HepG2 (cell line): ENCODE data around the gene FAM199X. TPM values are rescaled to one million over a fixed set of nuclear protein-coding genes. Genes with fewer than 3 reads are reported as not detected.

ENCODE experiments used
- ELF3 ChIP-seq: IDR thresholded peaks from 2 replicates; pipeline ENCODE4 v1.6.1; 2016; ENCODE audit warnings: missing genetic modification reagents, missing compliant biosample characterization
- ETV5 ChIP-seq: IDR thresholded peaks from 2 replicates; pipeline ENCODE4 v1.6.1; 2018; ENCODE audit warnings: missing biosample characterization, missing genetic modification reagents, inconsistent platforms, borderline replicate concordance
- FLYWCH1 ChIP-seq: sonication (generic); formaldehyde crosslinking; IDR thresholded peaks from 2 replicates; pipeline ENCODE4 v1.8.1; 2023; ENCODE audit warnings: mild to moderate bottlenecking, missing genetic modification reagents
- HMGA1 ChIP-seq: sonication (generic); formaldehyde crosslinking; conservative IDR thresholded peaks from 2 replicates; pipeline ENCODE4 v1.4.0; 2020; ENCODE audit warnings: missing genetic modification reagents
- MIER3 ChIP-seq: IDR thresholded peaks from 2 replicates; pipeline ENCODE4 v1.6.1; 2016; ENCODE audit warnings: missing compliant biosample characterization, borderline replicate concordance
- MTF2 ChIP-seq: sonication (generic); formaldehyde crosslinking; IDR thresholded peaks from 2 replicates; pipeline ENCODE4 v1.5.0; 2020; ENCODE audit warnings: missing genetic modification reagents, borderline replicate concordance
- PAX8 ChIP-seq: sonication (generic); formaldehyde crosslinking; IDR thresholded peaks from 2 replicates; pipeline ENCODE4 v1.8.0; 2022; ENCODE audit warnings: mild to moderate bottlenecking, missing genetic modification reagents, borderline replicate concordance
- PHF20 ChIP-seq: sonication (generic); formaldehyde crosslinking; IDR thresholded peaks from 2 replicates; pipeline ENCODE4 v1.5.0; 2020; ENCODE audit warnings: mild to moderate bottlenecking, missing genetic modification reagents
- SALL1 ChIP-seq: sonication (generic); formaldehyde crosslinking; IDR thresholded peaks from 2 replicates; pipeline ENCODE4 v1.8.0; 2022; ENCODE audit warnings: mild to moderate bottlenecking, missing genetic modification reagents
- SP2 ChIP-seq: sonication (generic); formaldehyde crosslinking; IDR thresholded peaks from 2 replicates; pipeline ENCODE4 v1.5.1; 2020; ENCODE audit warnings: mild to moderate bottlenecking, missing genetic modification reagents
- ZFP36 ChIP-seq: fragments of 150-350 bp; IDR thresholded peaks from 2 replicates; pipeline ENCODE4 v1.6.1; 2018; ENCODE audit warnings: borderline replicate concordance, low read length, low read depth; ENCODE audit not compliant: partially characterized antibody
- ZNF737 ChIP-seq: sonication (generic); formaldehyde crosslinking; IDR thresholded peaks from 2 replicates; pipeline ENCODE4 v1.5.0; 2020; ENCODE audit warnings: missing genetic modification reagents, mild to moderate bottlenecking, borderline replicate concordance
- ZNF839 ChIP-seq: sonication (generic); formaldehyde crosslinking; IDR thresholded peaks from 2 replicates; pipeline ENCODE4 v1.4.0; 2020; ENCODE audit warnings: missing genetic modification reagents, mild to moderate bottlenecking, borderline replicate concordance
- polyA plus RNA-seq, 8 experiments: library from polyadenylated mRNA; depleted of rRNA in 3 of 8; stranded (reverse) in 7 of 8; unstranded in 1 of 8; fragments of >200 nt; fragmentation: Illumina TruSeq in 4 of 8; extraction: Trizol in 4 of 8; gene quantifications; 2 replicates each; pipeline versions ENCODE4 v1.2.1 to v1.2.3, GENCODE V29; 2011 to 2016; ENCODE audit warnings: low read depth in 4 of 8, missing spikeins in 1 of 8, mixed read lengths in 1 of 8; ENCODE audit not compliant: insufficient read depth in 1 of 8
- total RNA-seq, 5 experiments: library from RNA; depleted of rRNA; stranded (reverse); fragments of >200 nt; fragmentation: Illumina TruSeq; extraction: Trizol; gene quantifications; 2 replicates each; pipeline ENCODE4 v1.2.3, GENCODE V29; 2016; ENCODE audit warnings: low read depth in 1 of 5
- TF ChIP-seq, protein P1 (sequence below): sonication (generic); formaldehyde crosslinking; IDR thresholded peaks from 2 replicates; pipeline ENCODE4 v1.8.0; 2022; ENCODE audit warnings: low read depth, missing genetic modification reagents
- TF ChIP-seq, protein P2 (sequence below): sonication (generic); formaldehyde crosslinking; IDR thresholded peaks from 2 replicates; pipeline ENCODE4 v1.4.0; 2020; ENCODE audit warnings: mild to moderate bottlenecking, missing genetic modification reagents, borderline replicate concordance
- TF ChIP-seq, protein P3 (sequence below): sonication (generic); formaldehyde crosslinking; IDR thresholded peaks from 2 replicates; pipeline ENCODE4 v1.9.0; 2021; ENCODE audit warnings: mild to moderate bottlenecking, missing genetic modification reagents
- TF ChIP-seq, protein P4 (sequence below): sonication (generic); formaldehyde crosslinking; IDR thresholded peaks from 2 replicates; pipeline ENCODE4 v1.5.1; 2020; ENCODE audit warnings: mild to moderate bottlenecking, moderate library complexity, missing genetic modification reagents

The FAM199X gene
- total and polyA plus RNA-seq, 2 of the 13 experiments (the other 11 are each of a cell fraction or from before 2014, with no cell fraction given) = 5.1 to 18.0 TPM

DNA sequence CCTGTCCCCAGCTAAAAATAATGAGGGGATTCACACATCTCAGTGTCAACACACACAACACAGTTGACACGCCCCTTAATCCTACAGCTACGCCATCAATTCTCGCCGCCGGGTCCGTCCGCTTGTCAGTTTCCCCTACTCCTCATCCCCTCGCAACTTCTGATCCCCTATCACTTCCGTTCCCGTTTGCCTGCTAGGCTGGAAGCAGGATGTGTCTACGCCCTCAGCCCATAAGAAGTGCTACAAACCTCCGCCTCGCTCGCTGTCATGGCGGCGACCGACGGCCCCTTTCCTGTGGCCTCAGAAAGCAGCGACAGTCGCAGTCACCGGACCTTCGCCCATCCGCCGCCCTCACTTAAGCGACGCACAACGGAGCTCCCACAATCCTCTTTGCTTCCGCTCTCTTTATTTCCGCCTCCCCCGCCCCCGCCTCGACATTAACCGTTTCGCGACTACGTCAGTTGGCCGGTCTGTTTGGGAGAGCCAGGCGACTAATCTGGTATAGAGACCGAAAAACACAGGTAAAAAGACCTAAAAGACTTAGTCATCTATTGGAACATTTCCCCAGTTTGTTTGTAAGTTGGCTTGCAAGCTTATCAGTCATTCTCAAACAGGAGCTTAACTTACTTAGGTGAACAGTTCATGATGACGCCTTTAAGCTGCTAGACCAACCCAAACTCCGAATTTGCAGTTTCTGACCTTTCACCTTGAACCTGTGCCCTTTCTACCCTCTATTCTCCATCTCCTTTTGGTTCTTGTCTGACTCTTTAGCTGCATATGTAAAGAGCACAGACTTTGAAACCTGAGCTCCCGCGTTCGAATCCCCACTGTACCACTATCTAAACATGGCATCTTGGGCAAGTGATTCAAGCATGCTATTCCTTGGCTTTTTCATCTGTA lies 9.4 kb upstream of the FAM199X start, which contains the start of gene SLC25A53 (continued):
- TF ChIP-seq MTF2 (CRISPR knock-in tag) (no peak), HMGA1 (CRISPR knock-in tag) (no peak), MIER3 (CRISPR knock-in tag) (0 out of 2 replicates have a peak, but pooled peaks have one; percentile 21), FLYWCH1 (CRISPR knock-in tag) (no peak), ZNF839 (no peak), ZNF737 (no peak), ZFP36 (no peak), ETV5 (CRISPR knock-in tag) (peak; percentile 79), SALL1 (CRISPR knock-in tag) (peak; percentile 65; the same call in 1 of the 2 replicates), ELF3 (CRISPR knock-in tag) (peak; percentile 60; the same call in 1 of the 2 replicates), PHF20 (CRISPR knock-in tag) (peak; percentile 96), PAX8 (CRISPR knock-in tag) (no peak), SP2 (CRISPR knock-in tag) (no peak)
- TF ChIP-seq, protein P1, sequence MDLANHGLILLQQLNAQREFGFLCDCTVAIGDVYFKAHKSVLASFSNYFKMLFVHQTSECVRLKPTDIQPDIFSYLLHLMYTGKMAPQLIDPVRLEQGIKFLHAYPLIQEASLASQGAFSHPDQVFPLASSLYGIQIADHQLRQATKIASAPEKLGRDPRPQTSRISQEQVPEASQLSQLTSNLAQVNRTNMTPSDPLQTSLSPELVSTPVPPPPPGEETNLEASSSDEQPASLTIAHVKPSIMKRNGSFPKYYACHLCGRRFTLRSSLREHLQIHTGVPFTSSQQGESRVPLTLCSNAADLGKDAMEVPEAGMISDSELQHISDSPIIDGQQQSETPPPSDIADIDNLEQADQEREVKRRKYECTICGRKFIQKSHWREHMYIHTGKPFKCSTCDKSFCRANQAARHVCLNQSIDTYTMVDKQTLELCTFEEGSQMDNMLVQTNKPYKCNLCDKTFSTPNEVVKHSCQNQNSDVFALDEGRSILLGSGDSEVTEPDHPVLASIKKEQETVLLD (CRISPR knock-in tag) = peak; percentile 72; the same call in 1 of the 2 replicates
- TF ChIP-seq, protein P2, sequence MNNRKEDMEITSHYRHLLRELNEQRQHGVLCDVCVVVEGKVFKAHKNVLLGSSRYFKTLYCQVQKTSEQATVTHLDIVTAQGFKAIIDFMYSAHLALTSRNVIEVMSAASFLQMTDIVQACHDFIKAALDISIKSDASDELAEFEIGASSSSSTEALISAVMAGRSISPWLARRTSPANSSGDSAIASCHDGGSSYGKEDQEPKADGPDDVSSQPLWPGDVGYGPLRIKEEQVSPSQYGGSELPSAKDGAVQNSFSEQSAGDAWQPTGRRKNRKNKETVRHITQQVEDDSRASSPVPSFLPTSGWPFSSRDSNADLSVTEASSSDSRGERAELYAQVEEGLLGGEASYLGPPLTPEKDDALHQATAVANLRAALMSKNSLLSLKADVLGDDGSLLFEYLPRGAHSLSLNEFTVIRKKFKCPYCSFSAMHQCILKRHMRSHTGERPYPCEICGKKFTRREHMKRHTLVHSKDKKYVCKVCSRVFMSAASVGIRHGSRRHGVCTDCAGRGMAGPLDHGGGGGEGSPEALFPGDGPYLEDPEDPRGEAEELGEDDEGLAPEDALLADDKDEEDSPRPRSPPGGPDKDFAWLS (CRISPR knock-in tag) = no peak
- TF ChIP-seq, protein P3, sequence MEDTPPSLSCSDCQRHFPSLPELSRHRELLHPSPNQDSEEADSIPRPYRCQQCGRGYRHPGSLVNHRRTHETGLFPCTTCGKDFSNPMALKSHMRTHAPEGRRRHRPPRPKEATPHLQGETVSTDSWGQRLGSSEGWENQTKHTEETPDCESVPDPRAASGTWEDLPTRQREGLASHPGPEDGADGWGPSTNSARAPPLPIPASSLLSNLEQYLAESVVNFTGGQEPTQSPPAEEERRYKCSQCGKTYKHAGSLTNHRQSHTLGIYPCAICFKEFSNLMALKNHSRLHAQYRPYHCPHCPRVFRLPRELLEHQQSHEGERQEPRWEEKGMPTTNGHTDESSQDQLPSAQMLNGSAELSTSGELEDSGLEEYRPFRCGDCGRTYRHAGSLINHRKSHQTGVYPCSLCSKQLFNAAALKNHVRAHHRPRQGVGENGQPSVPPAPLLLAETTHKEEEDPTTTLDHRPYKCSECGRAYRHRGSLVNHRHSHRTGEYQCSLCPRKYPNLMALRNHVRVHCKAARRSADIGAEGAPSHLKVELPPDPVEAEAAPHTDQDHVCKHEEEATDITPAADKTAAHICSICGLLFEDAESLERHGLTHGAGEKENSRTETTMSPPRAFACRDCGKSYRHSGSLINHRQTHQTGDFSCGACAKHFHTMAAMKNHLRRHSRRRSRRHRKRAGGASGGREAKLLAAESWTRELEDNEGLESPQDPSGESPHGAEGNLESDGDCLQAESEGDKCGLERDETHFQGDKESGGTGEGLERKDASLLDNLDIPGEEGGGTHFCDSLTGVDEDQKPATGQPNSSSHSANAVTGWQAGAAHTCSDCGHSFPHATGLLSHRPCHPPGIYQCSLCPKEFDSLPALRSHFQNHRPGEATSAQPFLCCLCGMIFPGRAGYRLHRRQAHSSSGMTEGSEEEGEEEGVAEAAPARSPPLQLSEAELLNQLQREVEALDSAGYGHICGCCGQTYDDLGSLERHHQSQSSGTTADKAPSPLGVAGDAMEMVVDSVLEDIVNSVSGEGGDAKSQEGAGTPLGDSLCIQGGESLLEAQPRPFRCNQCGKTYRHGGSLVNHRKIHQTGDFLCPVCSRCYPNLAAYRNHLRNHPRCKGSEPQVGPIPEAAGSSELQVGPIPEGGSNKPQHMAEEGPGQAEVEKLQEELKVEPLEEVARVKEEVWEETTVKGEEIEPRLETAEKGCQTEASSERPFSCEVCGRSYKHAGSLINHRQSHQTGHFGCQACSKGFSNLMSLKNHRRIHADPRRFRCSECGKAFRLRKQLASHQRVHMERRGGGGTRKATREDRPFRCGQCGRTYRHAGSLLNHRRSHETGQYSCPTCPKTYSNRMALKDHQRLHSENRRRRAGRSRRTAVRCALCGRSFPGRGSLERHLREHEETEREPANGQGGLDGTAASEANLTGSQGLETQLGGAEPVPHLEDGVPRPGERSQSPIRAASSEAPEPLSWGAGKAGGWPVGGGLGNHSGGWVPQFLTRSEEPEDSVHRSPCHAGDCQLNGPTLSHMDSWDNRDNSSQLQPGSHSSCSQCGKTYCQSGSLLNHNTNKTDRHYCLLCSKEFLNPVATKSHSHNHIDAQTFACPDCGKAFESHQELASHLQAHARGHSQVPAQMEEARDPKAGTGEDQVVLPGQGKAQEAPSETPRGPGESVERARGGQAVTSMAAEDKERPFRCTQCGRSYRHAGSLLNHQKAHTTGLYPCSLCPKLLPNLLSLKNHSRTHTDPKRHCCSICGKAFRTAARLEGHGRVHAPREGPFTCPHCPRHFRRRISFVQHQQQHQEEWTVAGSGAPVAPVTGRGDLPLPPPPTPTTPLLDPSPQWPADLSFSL (CRISPR knock-in tag) = 0 out of 2 replicates have a peak, but pooled peaks have one; percentile 21
- TF ChIP-seq, protein P4, sequence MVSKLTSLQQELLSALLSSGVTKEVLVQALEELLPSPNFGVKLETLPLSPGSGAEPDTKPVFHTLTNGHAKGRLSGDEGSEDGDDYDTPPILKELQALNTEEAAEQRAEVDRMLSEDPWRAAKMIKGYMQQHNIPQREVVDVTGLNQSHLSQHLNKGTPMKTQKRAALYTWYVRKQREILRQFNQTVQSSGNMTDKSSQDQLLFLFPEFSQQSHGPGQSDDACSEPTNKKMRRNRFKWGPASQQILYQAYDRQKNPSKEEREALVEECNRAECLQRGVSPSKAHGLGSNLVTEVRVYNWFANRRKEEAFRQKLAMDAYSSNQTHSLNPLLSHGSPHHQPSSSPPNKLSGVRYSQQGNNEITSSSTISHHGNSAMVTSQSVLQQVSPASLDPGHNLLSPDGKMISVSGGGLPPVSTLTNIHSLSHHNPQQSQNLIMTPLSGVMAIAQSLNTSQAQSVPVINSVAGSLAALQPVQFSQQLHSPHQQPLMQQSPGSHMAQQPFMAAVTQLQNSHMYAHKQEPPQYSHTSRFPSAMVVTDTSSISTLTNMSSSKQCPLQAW (CRISPR knock-in tag) = no peak
